ENCODE measurements around the gene KIAA1549.

GRCh38 chr7:138885383-138886147 is 95.6 kb downstream of the KIAA1549 start:
- TF ChIP-seq CTCF (IDR thresholded peaks at IDR 0.05): no peak
- no peak for TF ChIP-seq REST (IDR thresholded peaks at IDR 0.05; ENCODE audit: insufficient read depth in 1 of 2, low read depth in 2 of 2, low read length in 1 of 2)
- TF ChIP-seq POLR2AphosphoS5 (IDR thresholded peaks at IDR 0.05; ENCODE audit: low read depth, low read length): no peak
- no peak for TF ChIP-seq TCF7L2 (IDR thresholded peaks at IDR 0.05; ENCODE audit: low read depth, low read length)
